Liver (tissue), 9 donors: ENCODE results near the gene FAM53B. TPM values are rescaled to one million over a fixed set of nuclear protein-coding genes. Genes with fewer than 3 reads are reported as not detected.

ENCODE experiments used
- DNase-seq: peaks from one replicate; pipeline ENCODE4 v3.0.0-alpha.2; 2017; ENCODE audit warnings: low spot score
- H3K27ac ChIP-seq, 2 donors: one replicate each; pipeline ENCODE4 v1.7.0; 2013; ENCODE audit warnings: inconsistent platforms in 2 of 2, low read length in 2 of 2, control low read depth in 1 of 2, low read depth in 1 of 2, mild to moderate bottlenecking in 1 of 2
- H3K27me3 ChIP-seq, 4 donors: one replicate each; pipeline versions ENCODE4 v1.6.1 to v1.7.0; 2013; ENCODE audit warnings: low read length in 3 of 4, inconsistent platforms in 1 of 4, mild to moderate bottlenecking in 1 of 4, moderate library complexity in 1 of 4; ENCODE audit not compliant: control insufficient read depth in 4 of 4, insufficient read depth in 4 of 4
- H3K36me3 ChIP-seq, 4 donors: one replicate each; pipeline versions ENCODE4 v1.6.1 to v1.7.0; 2013; ENCODE audit warnings: low read length in 3 of 4, mild to moderate bottlenecking in 3 of 4, low read depth in 1 of 4, moderate library complexity in 1 of 4; ENCODE audit not compliant: control insufficient read depth in 4 of 4, insufficient read depth in 3 of 4
- H3K4me1 ChIP-seq, 4 donors: one replicate each; pipeline versions ENCODE4 v1.6.1 to v1.7.0; 2013; ENCODE audit warnings: low read length in 3 of 4, mild to moderate bottlenecking in 3 of 4, moderate library complexity in 1 of 4; ENCODE audit not compliant: control insufficient read depth in 4 of 4, insufficient read depth in 4 of 4
- H3K4me3 ChIP-seq, 3 donors: one replicate each; pipeline versions ENCODE4 v1.6.1 to v1.7.0; 2013; ENCODE audit warnings: low read length in 3 of 3, control low read depth in 1 of 3, low read depth in 1 of 3, mild to moderate bottlenecking in 1 of 3
- H3K9ac ChIP-seq, 2 donors: one replicate each; pipeline ENCODE4 v1.7.0; 2013; ENCODE audit warnings: low read length in 2 of 2, mild to moderate bottlenecking in 2 of 2, moderate library complexity in 2 of 2, control low read depth in 1 of 2, low read depth in 1 of 2
- H3K9me3 ChIP-seq, 4 donors: one replicate each; pipeline versions ENCODE4 v1.6.1 to v1.7.0; 2013; ENCODE audit warnings: low read length in 3 of 4; ENCODE audit not compliant: control insufficient read depth in 4 of 4
- EGR1 ChIP-seq, 2 donors: IDR thresholded peaks; 2 replicates each; pipeline ENCODE4 v1.6.1; 2016 to 2018; ENCODE audit warnings: antibody characterized with exemption in 2 of 2, low read depth in 2 of 2
- FOXA1 ChIP-seq: IDR thresholded peaks from 2 replicates; pipeline ENCODE4 v1.6.1; 2016; ENCODE audit warnings: antibody characterized with exemption
- FOXA2 ChIP-seq: IDR thresholded peaks from 2 replicates; pipeline ENCODE4 v1.6.1; 2016; ENCODE audit warnings: antibody characterized with exemption
- GABPA ChIP-seq, 2 donors: IDR thresholded peaks in 1 of 2; conservative IDR thresholded peaks in 1 of 2; 2 replicates each; pipeline ENCODE4 v1.6.1; 2016; ENCODE audit warnings: antibody characterized with exemption in 2 of 2, mild to moderate bottlenecking in 1 of 2, moderate library complexity in 1 of 2
- HNF4A ChIP-seq, 2 donors: conservative IDR thresholded peaks; 2 replicates each; pipeline ENCODE4 v1.6.1; 2016; ENCODE audit warnings: antibody characterized with exemption in 2 of 2, mild to moderate bottlenecking in 2 of 2
- HNF4G ChIP-seq: IDR thresholded peaks from 2 replicates; pipeline ENCODE4 v1.6.1; 2016; ENCODE audit warnings: antibody characterized with exemption
- JUND ChIP-seq, 2 donors: IDR thresholded peaks; 2 replicates each; pipeline ENCODE4 v1.6.1; 2016; ENCODE audit warnings: antibody characterized with exemption in 2 of 2
- NR2F2 ChIP-seq: IDR thresholded peaks from 2 replicates; pipeline ENCODE4 v1.6.1; 2016; ENCODE audit warnings: antibody characterized with exemption
- RAD21 ChIP-seq, 2 donors: IDR thresholded peaks; 2 replicates each; pipeline ENCODE4 v1.6.1; 2016; ENCODE audit warnings: antibody characterized with exemption in 2 of 2, mild to moderate bottlenecking in 2 of 2
- RXRA ChIP-seq, 2 donors: IDR thresholded peaks; 2 replicates each; pipeline ENCODE4 v1.6.1; 2017 to 2018; ENCODE audit warnings: antibody characterized with exemption in 2 of 2, mild to moderate bottlenecking in 1 of 2
- SP1 ChIP-seq: IDR thresholded peaks from 2 replicates; pipeline ENCODE4 v1.6.1; 2018; ENCODE audit warnings: antibody characterized with exemption, mild to moderate bottlenecking
- TAF1 ChIP-seq: conservative IDR thresholded peaks from 2 replicates; pipeline ENCODE4 v1.6.1; 2016; ENCODE audit warnings: antibody characterized with exemption, mild to moderate bottlenecking
- YY1 ChIP-seq: IDR thresholded peaks from 2 replicates; pipeline ENCODE4 v1.6.1; 2016; ENCODE audit warnings: antibody characterized with exemption, mild to moderate bottlenecking
- WGBS: extraction: QIAGEN DNeasy Blood & Tissue Kit; methylation state at CpG from one replicate; pipeline ENCODE4 v1.1.7; 2013; 5-methylcytosine and 5-hydroxymethylcytosine counted together
- polyA plus RNA-seq, 2 donors: library from polyadenylated mRNA; stranded (reverse) in 1 of 2; unstranded in 1 of 2; fragments of 200-250 nt in 1 of 2; fragments of >200 nt in 1 of 2; fragmentation: Nextera tagmentation in 1 of 2; extraction: Ambion mirVana in 1 of 2; gene quantifications; one replicate each; pipeline versions ENCODE4 v1.2.1 to v1.2.3, GENCODE V29; 2013 to 2015
- total RNA-seq, 2 donors: library from RNA; depleted of rRNA; stranded (reverse); fragments of >200 nt; gene quantifications; one replicate each; pipeline ENCODE4 v1.2.3, GENCODE V29; 2014
- TF ChIP-seq, protein P1 (sequence below): IDR thresholded peaks from 2 replicates; pipeline ENCODE4 v1.6.1; 2016; ENCODE audit warnings: antibody characterized with exemption
- TF ChIP-seq, protein P2 (sequence below): IDR thresholded peaks from 2 replicates; pipeline ENCODE4 v1.6.1; 2016; ENCODE audit warnings: antibody characterized with exemption
- TF ChIP-seq, protein P3 (sequence below): IDR thresholded peaks from 2 replicates; pipeline ENCODE4 v1.6.1; 2016; ENCODE audit warnings: antibody characterized with exemption, mild to moderate bottlenecking
- TF ChIP-seq, protein P4 (sequence below): IDR thresholded peaks from 2 replicates; pipeline ENCODE4 v1.6.1; 2016; ENCODE audit warnings: antibody characterized with exemption
- TF ChIP-seq, protein P5 (sequence below): fragments of 150-350 bp; IDR thresholded peaks from 2 replicates; pipeline ENCODE4 v1.5.1; 2017; ENCODE audit warnings: improper control_type of control experiment, low read depth, low read length; ENCODE audit not compliant: missing input control
- donor health status: healthy.
- donor health status: healthy.
- donor health status: healthy.
- donor health status: healthy.
- donor health status: healthy.

Gene FAM53B
- total and polyA plus RNA-seq, 4 donors = 1.1 to 24.0 (median 6.3) TPM

DNA sequence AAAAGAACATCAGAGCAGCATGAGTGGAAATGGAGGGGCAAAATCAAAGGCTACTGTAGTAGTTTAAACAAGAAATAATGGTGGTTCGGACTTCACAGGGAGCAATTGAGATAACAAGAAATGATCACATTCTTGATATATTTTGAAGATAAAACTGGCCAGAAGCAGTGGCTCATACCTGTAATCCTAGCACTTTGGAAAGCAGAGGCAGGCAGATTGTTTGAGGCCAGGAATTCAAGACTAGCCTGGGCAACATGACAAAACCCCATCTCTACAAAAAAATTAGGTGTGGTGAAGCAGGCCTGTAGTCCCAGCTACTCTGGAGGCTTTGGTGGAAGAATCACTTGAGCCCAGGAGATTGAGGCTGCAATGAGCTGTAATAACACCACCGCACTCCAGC is 24.6 kb upstream of the FAM53B start:
- no peak overlapping the region for H3K27ac ChIP-seq
- no peak for DNase-seq
- no peak overlapping the region for H3K9ac ChIP-seq
- H3K4me3 ChIP-seq = no peak overlapping the region
- H3K4me1 ChIP-seq = no peaks in the 10 kb centered on the region
- H3K27me3 ChIP-seq = no peaks in the 10 kb centered on the region
- H3K36me3 ChIP-seq = peaks cover 0 to 19% (median 11%) of the 10 kb centered on the region in 4 donors
- H3K9me3 ChIP-seq = no peaks in the 10 kb centered on the region
- no peak for TF ChIP-seq JUND (IDR thresholded peaks at IDR 0.05)
- TF ChIP-seq FOXA1 = no peak
- TF ChIP-seq FOXA2 = no peak
- TF ChIP-seq TAF1 = no peak
- no peak for TF ChIP-seq RAD21 (IDR thresholded peaks at IDR 0.05)
- TF ChIP-seq HNF4A (conservative IDR thresholded peaks at IDR 0.05) = no peak
- no peak for TF ChIP-seq EGR1 (IDR thresholded peaks at IDR 0.05; ENCODE audit: low read depth in 2 of 2)
- WGBS = 100% methylated on average over 2 of the region's 2 CpGs

DNA sequence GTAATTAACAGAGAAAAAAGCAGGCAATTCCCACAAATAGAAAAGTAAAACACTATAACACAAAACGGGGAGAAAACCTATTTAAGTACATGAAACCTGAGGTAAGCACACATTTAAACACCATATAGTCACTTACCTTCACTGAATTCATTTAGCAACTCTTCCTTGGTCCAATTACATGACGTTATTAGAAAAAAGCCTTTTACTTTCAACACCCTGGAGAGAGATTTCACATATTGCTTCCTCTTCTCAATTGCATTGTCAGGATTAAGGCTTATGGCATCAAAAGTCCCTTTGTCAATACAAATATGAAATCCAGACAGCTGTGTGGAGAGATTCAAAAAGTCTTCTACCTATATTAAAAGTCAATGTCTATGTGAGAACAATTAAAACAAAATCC is 21.1 kb upstream of the FAM53B start:
- Histone ChIP-seq H3K4me3 (no peak overlapping the region), H3K27ac (no peak overlapping the region), H3K4me1 (no peaks in the 10 kb centered on the region), H3K27me3 (no peaks in the 10 kb centered on the region), H3K9ac (no peak overlapping the region), H3K9me3 (no peaks in the 10 kb centered on the region), H3K36me3 (peaks cover 0 to 13% (median 10%) of the 10 kb centered on the region in 4 donors)
- no peak for DNase-seq
- WGBS = 96% methylated on average over 2 of the region's 2 CpGs
- TF ChIP-seq, protein P1, sequence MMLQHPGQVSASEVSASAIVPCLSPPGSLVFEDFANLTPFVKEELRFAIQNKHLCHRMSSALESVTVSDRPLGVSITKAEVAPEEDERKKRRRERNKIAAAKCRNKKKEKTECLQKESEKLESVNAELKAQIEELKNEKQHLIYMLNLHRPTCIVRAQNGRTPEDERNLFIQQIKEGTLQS = no peak
- TF ChIP-seq HNF4A (conservative IDR thresholded peaks at IDR 0.05) (no peak), HNF4G (no peak), TAF1 (no peak), RXRA (IDR thresholded peaks at IDR 0.05) (no peak), EGR1 (IDR thresholded peaks at IDR 0.05; ENCODE audit: low read depth in 2 of 2) (no peak), FOXA2 (no peak), RAD21 (IDR thresholded peaks at IDR 0.05) (no peak), YY1 (no peak), GABPA (IDR thresholded peaks at IDR 0.05 in 1 of 2, conservative IDR thresholded peaks at IDR 0.05 in 1 of 2) (no peak), FOXA1 (no peak), NR2F2 (no peak), SP1 (no peak)
- TF ChIP-seq, protein P2, sequence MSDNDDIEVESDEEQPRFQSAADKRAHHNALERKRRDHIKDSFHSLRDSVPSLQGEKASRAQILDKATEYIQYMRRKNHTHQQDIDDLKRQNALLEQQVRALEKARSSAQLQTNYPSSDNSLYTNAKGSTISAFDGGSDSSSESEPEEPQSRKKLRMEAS = no peak
- TF ChIP-seq, protein P3, sequence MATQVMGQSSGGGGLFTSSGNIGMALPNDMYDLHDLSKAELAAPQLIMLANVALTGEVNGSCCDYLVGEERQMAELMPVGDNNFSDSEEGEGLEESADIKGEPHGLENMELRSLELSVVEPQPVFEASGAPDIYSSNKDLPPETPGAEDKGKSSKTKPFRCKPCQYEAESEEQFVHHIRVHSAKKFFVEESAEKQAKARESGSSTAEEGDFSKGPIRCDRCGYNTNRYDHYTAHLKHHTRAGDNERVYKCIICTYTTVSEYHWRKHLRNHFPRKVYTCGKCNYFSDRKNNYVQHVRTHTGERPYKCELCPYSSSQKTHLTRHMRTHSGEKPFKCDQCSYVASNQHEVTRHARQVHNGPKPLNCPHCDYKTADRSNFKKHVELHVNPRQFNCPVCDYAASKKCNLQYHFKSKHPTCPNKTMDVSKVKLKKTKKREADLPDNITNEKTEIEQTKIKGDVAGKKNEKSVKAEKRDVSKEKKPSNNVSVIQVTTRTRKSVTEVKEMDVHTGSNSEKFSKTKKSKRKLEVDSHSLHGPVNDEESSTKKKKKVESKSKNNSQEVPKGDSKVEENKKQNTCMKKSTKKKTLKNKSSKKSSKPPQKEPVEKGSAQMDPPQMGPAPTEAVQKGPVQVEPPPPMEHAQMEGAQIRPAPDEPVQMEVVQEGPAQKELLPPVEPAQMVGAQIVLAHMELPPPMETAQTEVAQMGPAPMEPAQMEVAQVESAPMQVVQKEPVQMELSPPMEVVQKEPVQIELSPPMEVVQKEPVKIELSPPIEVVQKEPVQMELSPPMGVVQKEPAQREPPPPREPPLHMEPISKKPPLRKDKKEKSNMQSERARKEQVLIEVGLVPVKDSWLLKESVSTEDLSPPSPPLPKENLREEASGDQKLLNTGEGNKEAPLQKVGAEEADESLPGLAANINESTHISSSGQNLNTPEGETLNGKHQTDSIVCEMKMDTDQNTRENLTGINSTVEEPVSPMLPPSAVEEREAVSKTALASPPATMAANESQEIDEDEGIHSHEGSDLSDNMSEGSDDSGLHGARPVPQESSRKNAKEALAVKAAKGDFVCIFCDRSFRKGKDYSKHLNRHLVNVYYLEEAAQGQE = no peak
- TF ChIP-seq, protein P4, sequence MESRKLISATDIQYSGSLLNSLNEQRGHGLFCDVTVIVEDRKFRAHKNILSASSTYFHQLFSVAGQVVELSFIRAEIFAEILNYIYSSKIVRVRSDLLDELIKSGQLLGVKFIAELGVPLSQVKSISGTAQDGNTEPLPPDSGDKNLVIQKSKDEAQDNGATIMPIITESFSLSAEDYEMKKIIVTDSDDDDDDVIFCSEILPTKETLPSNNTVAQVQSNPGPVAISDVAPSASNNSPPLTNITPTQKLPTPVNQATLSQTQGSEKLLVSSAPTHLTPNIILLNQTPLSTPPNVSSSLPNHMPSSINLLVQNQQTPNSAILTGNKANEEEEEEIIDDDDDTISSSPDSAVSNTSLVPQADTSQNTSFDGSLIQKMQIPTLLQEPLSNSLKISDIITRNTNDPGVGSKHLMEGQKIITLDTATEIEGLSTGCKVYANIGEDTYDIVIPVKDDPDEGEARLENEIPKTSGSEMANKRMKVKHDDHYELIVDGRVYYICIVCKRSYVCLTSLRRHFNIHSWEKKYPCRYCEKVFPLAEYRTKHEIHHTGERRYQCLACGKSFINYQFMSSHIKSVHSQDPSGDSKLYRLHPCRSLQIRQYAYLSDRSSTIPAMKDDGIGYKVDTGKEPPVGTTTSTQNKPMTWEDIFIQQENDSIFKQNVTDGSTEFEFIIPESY = no peak
- TF ChIP-seq, protein P5, sequence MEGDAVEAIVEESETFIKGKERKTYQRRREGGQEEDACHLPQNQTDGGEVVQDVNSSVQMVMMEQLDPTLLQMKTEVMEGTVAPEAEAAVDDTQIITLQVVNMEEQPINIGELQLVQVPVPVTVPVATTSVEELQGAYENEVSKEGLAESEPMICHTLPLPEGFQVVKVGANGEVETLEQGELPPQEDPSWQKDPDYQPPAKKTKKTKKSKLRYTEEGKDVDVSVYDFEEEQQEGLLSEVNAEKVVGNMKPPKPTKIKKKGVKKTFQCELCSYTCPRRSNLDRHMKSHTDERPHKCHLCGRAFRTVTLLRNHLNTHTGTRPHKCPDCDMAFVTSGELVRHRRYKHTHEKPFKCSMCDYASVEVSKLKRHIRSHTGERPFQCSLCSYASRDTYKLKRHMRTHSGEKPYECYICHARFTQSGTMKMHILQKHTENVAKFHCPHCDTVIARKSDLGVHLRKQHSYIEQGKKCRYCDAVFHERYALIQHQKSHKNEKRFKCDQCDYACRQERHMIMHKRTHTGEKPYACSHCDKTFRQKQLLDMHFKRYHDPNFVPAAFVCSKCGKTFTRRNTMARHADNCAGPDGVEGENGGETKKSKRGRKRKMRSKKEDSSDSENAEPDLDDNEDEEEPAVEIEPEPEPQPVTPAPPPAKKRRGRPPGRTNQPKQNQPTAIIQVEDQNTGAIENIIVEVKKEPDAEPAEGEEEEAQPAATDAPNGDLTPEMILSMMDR = no peak
